ENCODE results near the gene MYO3B.
"Not testable (repeated sequence)": the region's sequence is repeated elsewhere in the genome, so short reads cannot be mapped to it uniquely, and the experiment has no call there.

MYO3B gene

DNA sequence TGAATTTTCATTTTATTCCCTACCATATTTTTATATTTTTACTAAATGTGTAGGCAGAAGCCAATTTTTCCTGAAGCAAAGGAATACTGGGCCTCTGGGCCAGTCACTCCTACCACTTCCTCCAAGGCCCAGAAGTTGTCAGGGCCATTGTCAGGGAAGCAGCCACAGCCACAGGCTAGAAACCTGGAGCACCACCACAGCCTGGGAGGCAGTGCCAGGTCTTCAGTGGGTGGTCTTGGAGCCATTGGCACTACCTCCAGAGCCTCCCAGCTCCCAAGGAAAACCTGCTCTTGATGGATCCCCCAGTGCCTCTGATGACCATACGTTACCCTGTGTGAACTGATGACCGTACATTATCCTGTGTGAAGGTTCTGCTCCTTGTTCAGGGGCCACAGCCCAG is 401.6 kb downstream of the MYO3B start:
- DNase-seq: no peak

DNA sequence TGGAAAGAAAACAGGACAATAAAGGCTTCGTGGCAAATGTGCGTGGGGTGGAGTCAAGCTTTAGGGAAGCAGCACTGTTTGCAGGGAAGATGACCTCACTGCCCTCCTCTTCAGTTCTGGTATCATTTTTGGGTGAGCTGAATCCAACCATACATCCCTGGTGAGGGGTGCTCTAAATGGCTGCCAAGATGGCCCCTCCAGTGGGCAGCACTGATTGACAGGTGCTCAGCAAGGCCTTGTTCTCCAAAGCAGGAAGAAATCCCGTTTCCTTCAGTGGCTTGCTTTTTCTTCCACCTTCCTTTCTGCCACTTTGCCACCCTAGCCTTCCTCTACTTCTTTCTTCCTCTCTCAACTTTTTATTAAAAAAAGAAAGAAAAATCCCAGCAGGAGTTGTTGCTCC is 404.4 kb downstream of the MYO3B start:
- no peak for DNase-seq

DNA sequence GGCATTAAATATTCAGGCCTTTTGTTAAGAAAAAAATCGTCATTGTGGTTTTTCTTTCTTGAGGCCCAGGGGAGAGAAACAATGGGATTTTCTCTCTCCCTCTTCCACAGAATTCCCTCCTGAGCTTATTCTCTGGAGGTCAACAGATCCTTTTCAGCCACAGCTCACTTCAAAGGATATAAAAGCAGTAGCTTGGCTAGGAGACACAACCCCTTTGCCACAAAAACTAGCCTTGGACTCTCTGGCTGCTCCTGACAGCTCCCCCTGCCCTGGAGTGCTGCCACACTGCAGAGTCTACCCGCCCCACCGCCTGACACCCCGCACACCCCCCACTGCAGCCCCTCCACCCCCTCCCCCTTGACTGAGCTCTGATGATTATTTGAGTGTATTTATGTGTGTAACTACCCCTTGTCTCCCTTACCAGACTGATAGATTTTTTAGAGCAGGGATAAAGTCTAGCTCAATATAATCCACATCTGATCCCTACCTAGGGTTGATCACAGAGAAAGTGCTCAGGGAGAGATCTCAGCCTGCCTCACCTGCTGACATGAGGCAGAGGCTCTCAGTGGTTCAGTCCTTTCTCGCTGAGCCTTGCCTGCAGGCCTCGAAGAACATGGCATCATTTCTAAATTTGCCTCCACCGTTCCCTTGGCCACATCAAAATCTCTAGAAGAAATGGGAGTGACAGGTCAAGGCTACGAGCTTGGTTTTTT is 405.0 kb downstream of the MYO3B start:
- DNase-seq: no peak

DNA sequence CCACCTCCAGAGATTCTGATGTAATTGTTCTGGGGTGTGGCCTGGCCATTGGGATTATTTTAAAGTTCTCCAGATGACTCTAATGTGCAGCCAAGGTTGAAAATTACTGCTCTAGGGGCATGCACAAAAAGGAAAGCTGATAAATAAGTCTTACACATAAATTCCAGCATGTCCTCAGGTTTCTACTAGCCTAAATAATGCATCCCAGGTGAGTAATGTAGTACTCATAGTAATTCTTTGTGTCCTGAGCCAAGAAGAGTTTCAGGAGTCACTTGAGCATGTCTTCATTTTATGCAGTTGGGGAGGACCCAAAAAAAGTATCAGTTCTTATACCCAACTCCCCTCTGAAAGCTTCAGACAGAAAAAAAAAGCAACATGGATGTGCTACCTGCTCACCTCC is 407.1 kb downstream of the MYO3B start:
- no peak for DNase-seq

DNA sequence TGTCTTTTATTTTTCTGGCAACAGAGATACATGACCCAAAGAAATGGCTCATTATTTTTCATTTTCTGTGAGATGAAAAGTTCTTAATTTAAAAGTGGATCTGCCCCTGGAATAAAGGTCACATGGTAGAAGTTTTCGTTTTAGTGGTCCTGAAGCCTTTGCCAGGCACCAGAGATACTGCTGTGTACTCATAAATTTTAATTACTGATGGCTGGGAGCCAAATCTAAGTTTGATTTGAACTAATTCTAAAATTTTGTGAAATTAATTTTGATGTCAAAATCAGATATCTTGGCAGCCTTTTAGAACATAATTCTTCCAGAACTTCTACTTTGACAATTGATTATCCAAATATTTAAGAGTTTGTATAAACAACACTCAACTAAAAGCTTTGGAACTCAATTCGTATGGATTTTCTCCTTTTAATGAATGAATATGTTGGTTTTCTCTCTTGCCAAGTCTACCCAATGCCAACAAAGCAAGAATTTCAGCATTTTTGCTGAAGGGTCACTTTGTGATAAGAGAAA is 408.7 kb downstream of the MYO3B start:
- no peak for DNase-seq

DNA sequence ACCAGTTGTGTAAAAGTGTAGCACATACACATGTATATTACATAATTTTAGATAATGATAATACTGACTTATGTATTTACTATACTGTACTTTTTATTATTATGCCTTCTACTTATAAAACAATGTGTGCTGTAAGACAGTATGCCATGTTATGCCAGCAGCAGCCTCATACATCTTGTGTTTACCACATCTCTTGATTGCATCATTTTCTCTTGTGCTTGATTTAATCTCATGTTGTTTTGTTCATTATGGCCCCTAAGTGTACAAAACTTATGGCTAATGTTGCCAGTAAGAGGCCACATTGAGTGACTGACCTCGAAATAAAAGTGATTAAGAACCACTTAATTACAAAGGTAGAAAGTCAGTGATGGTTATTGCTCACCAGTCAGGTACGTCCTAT is 409.2 kb downstream of the MYO3B start:
- no peak for DNase-seq

DNA sequence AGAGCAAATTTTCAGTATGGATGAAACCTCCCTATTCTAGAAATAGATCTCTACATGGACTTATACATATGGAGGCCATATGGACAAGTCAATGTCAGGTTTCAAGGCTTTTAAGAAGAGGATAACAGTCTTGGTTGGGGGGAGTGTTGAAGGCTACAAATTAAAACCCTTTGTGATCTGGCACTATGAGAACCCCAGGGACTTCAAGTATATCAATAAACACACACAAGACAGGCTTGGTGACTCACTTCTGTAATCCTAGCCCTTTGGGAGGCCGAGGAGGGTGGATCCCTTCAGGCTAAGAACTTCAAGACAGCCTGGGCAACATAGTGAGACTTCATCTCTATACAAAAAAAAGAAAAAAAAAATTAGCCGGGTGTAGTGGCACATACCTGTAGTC is 410.0 kb downstream of the MYO3B start:
- no peak for DNase-seq

DNA sequence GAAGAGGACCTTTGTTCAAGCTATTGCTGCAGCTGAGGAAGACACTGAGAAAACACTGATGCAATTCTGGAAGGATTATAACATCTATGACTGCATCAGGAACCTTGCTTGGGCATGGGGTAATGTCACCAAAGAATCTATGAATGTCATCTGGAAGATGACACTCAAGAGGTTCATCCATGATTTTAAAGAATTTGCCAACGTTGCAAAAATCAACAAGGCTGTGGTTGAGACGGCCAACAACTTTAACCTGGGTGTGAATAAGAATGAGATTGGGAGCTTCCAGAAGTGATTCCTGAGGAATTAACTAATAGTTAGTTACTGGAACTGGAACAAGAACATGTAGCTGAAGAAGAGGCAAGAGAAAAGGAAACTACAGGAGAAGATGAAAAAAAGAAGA is 410.8 kb downstream of the MYO3B start:
- DNase-seq: no peak

DNA sequence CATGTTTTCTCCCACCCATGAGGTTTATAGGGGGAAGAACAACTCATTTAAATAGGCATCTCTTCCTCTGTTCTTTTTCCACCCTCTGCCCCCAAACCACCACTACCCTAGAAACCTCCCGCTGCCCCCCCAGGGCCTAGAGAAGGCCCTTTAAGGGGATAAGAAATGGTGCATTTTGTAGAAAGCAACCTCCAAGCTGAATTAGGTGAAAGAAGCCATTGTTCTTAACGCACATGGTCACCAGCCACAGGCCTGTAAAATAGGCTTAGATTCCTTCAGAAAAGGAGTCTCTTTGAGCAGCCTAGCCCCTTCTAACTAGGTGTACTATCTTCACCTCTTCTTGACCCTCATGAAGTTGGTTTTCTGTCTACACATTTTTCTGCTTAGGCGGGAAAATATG is 418.6 kb downstream of the MYO3B start:
- no peak for DNase-seq

DNA sequence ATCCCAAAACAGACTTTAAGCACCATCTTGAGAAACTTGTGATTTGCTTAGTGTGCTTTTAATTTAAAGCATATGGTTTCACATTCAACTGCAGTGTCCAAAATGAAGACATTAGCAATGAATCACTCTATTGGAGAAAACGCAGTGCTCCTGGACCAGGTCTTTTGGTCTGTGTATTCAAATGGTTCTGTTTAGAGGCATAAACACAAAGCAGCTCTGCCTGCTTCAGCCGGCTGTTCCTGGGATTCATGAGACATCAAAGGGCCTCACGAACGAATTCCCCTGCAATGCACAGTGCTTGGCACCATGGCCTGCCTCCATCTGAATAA is 420.1 kb downstream of the MYO3B start:
- no peak for DNase-seq

DNA sequence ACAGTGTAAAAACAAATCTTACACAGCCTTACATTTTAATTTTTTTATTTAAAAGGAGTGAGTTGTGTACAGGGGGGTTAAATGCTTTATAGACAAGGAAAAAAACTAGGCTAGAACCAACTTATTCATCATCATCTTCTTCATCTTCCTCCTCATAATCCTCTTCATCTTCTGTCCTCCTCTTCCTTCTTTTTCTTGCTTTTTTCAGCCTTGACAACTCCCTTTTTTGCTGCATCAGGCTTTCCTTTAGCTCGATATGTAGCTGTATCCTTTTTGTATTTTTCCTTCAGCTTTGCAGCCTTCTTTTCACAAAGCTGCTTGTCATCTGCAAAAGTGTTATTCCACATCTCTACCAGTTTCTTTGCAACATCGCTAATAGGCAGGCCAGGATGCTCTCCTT is 423.5 kb downstream of the MYO3B start:
- DNase-seq: no peak

DNA sequence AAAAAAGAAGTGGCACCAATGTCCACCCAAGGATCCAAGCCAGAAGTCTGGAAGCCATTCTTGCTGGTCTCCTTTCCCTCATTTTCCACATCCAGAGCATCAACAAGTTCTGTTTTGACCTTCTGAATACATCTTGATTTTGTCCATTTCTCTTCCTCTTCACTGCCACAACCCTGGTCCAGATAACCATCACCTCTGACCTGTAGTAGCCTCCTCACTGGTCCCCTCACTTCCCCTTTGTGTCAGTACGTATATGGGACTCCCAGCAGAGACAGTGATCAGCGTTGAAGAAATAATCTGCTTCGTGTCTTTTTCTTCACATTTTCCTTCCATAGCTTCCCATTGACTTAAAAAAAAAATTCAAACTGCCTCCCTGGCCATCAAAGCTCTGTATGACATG is 427.9 kb downstream of the MYO3B start:
- no peak for DNase-seq

DNA sequence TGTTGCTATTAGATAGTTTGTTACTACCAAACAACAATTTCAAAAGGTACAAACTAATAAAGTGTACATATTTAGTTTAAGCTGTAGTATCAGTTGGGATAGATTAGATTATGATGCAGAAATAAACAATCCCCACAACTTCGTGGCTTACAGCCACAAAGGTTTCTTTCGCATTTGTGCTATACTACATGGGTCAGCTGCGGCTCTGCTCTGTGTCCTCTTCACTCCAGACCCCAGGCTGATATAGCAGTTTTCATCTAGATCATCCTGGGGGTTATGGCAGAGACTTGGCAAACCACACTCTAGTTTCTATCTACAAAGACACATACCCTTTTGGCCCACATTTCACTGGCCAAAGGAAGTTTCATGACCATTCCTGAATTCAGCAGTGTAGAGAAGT is 429.2 kb downstream of the MYO3B start:
- DNase-seq: no peak

DNA sequence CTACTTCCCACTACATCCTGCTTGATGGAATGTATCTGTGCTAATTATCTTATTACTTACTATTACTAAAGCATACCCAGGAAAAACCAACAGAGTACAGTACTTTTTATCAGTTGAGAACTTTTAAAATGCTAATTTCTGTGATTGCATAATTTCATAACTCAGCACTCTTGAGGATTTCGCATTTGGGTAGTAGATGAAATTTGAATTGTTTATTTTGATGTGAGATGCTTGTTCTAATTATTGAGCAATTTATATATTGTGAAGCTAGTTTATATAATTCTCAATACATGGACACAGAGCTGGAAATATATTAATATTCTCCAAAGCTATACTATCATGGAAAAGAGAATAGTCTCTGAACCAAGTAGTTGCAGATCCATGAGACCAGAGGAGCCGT is 432.7 kb downstream of the MYO3B start:
- no peak for DNase-seq

DNA sequence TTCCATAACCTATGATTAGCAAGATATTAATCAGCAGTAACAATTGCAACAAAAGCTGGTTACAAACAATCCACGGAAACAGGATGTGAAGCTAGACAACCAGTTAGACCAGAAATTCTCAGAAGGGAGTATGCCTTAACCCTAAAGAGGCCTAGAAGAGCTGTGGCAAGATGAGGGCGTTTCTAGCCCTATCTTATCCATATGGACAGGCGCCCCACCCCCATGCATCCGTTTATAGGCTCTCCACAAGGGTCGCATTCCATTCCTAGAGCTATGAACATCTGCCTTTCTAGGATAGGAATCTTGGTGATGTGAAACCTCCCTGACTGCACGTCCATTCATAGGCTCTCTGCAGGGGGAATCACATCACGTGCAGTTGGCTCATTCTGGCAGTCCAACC is 441.0 kb downstream of the MYO3B start:
- DNase-seq: not testable (repeated sequence)

DNA sequence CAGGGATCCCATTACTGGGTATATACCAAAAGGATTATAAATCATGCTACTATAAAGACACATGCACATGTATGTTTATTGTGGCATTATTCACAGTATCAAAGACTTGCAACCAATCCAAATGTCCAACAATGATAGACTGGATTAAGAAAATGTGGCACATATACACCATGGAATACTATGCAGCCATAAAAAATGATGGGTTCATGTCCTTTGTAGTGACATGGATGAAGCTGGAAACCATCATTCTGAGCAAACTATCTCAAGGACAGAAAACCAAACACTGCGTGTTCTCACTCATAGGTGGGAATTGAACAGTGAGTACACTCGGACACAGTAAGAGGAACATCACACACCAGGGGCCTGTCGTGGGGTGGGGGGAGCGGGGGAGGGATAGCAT is 457.1 kb downstream of the MYO3B start:
- not testable (repeated sequence) for DNase-seq

DNA sequence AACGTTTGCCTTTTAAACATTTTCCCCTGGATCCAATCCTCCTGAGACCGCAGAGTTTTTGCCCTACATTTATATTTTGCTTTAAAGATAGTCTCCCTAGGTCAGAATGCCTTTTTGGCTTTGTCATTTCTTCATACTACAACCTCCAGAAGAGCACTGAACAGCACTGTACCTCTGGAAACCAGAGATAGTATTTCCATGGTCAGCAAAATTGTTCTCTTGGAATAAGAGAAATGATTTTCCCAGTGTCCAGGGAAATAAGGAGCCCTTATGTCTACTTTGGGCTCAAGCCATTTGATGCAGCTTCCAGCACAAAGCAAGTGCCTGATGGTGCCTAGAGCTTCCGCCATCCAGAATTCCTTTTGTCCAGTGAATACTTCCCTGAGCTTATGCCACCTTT is 461.7 kb downstream of the MYO3B start:
- DNase-seq: no peak

DNA sequence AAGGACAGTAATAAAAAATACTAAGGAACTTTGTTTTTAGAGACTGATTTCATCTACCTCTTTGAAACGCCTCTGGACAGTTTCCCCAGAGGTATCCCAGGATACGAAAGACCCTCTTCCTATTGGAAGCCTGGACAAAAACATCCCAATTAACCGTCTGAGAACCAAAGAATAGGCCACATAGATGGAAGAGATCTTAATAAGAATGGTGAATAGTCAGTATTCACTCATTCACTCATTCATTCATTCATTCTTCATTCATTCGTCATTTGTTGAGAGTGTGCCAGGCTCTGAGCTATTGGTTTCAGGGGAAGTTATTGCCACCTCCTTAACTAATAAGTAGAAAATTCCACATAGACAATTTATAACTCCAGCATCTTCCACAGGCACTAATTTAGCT is 464.0 kb downstream of the MYO3B start:
- no peak for DNase-seq

DNA sequence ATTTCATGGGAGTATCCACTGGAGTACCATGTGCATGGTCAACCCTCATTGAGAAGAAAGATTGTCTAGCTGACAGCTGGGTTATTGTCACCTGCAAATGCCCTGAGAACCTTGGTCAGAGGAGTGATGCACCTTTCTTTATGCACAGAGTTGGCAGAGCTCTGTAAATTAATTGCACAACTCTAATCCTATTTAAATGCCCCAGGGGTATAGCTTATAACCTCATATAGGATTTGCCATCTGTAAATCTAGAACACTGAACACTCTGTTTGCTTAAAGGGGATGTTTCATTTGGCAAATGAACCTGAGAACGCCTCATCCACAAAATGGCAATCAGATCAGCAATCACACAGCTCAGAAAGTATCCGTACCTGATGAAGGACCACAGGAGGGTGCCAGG is 465.4 kb downstream of the MYO3B start:
- no peak for DNase-seq

DNA sequence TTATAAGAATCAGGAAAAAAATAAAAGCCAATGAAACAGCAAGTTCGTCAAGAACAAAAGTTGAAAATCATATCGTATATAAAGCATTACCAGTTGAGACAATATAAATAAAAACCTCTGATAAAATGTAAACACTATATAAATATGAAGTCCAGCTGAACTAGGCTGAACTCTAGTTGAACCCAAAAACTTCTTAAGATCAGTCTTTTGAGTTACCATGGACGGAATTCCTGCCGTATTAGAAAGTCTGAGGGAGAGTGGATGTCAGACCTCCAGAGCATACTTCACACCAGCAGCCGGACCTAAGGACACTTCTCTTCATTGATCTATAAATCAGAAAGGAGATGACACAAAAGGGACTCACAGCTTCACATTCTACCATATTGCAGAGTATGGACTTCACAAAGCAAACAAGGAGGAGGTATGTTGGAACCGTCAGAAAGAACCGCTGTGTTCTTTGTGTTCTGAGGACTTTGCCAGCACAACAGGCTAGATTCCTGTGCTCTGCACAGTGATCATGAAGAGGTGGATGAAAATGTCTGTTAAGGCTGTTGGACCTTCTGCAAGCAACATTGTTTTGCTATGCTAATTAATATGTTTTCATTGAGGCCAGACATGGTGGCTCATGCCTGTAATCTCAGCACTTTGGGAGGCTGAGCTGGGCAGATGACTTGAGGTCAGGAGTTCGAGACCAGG is 469.9 kb downstream of the MYO3B start:
- no peak for DNase-seq

DNA sequence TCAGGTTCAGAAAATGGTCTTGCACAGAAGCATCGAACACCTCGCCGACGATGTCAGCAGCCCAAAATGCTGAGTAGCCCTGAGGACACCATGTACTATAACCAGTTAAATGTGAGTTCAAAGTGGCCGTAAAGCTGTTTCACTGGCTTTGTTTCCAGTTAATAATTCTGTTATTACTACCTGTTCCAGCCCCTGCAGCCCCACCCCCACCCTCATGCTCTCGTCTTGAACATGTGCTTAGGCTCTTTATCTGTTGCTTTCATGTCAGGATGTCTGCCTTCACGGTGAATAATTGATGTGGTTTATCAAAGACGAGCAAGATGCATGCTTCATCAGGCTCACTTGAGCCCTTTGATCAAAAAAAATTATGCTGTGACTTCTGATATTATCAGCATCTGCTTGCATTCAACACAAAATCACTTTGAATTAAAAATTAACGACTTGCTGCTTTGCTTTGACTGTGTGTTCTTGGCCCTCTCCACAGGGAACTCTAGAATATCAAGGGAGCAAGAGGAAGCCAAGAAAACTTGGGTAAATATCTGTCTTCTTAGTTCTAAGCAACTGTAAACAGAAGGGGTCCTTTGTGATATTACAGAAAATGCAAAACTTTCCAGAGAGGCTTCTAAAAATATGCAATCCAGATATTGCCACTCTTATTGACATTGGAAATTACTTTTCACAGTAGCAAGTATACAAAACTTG is 473.8 kb downstream of the MYO3B start:
- peak; percentile 22 to 35 for DNase-seq

DNA sequence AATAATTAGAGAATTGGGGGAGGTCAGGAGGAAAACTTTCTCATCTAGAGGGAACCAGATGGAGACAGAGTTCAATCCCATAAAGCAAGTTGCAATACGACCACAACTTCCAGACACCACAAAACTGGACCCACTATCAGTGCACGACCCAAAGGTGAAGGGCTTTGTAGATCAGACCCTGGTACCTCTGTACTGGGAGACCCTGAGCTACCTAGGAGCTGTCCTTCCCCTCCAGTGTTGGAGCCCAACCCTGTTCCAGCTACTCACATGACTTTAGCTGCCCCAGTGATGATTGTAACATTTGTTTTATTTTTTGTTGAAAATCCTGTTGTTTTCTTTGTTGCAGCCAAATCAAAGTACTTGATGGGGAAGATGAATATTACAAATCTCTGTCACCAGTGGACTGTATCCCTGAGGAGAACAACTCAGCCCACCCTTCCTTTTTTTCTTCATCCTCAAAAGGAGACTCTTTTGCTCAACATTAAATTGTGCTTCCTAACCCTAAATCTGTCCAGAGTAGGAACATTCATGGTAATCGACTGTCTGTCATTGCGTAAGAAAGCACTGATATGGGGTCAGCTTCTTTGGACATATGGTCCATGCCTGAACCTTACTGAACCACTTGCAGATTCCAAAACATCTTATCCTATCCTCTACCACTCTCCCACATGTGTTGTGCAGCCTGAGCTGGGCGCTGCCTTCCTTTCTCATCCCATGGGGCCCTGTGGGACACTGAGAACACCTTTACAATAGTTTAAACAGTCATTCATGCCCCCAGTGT is 474.9 kb downstream of the MYO3B start:
- DNase-seq: no peak

DNA sequence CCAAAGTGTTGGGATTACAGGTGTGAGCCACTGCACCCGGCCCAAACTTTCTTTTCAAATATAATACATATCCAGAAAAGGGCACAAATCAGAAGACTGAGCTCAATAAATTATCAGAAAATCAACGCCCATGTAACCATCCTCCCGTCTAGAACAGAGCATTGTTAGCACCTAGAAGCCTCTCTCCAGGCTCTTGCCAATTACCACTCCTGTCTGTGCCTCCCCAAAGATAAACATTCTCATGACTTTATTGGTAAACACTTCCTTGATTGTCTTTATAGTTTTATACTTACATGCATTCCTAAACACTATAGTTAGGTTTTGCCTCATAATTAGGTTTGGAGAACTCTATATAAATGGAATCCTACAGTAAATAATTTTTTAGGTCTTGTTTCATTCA is 478.7 kb downstream of the MYO3B start:
- DNase-seq: no peak

All from activated CD4-positive, alpha-beta T cell treated with anti-CD3 and anti-CD28 coated beads, Interleukin-2, amount 50 U/mL, for 4 hours (primary cell).